CD4-positive, alpha-beta T cell treated with Interferon gamma for 1 hour (primary cell): Measurements from ENCODE around the gene MRM3.
"Not testable (repeated sequence)": the region's sequence is repeated elsewhere in the genome, so short reads cannot be mapped to it uniquely, and the experiment has no call there.

Experiments used
- DNase-seq: peaks from one replicate; pipeline ENCODE4 v3.0.0-alpha.2; 2020

Gene MRM3

DNA sequence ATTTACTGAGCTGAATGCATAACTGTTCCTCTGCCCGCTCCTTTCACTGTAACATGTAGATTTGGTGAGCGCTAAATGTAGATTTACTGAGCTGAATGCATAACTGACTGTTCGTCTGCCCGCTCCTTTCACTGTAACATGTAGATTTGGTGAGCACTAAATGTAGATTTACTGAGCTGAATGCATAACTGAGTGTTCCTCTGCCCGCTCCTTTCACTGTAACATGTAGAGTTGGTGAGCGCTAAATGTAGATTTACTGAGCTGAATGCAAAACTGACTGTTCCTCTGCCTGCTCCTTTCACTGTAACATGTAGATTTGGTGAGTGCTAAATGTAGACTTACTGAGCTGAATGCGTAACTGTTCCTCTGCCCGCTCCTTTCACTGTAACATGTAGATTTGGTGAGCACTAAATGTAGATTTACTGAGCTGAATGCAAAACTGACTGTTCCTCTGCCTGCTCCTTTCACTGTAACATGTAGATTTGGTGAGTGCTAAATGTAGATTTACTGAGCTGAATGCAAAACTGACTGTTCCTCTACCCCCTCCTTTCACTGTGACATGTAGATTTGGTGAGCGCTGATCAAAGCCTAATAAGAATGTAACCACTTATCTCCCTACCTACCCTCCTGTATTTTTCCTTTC is 26.7 kb upstream of the MRM3 start:
- DNase-seq, result not testable (repeated sequence)

- DNase-seq, result not testable (repeated sequence)
Measured at GRCh38 chr17:756010-756567, 26.1 kb upstream of the MRM3 start.

DNA sequence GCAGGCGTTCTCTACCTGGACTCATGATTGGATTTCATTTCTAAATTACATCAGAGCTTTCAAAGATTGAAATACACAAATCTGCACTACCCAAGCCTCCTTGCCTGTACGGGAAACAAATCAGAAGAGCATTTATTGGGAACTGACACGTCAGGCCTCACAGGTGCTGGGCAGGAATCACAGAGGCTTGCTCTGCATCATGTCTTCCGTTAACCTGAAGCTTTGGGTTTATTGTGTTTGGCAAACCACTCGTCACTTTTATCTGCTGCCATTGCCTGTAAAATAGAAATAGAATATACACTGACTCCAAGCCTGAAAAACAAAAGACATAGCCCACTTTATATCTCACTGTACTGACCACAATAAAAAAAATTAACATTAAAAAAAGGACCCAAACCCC is 22.2 kb upstream of the MRM3 start:
- no peak for DNase-seq

GRCh38 chr17:760371-760770 is 21.8 kb upstream of the MRM3 start:
- DNase-seq, result no peak

DNA sequence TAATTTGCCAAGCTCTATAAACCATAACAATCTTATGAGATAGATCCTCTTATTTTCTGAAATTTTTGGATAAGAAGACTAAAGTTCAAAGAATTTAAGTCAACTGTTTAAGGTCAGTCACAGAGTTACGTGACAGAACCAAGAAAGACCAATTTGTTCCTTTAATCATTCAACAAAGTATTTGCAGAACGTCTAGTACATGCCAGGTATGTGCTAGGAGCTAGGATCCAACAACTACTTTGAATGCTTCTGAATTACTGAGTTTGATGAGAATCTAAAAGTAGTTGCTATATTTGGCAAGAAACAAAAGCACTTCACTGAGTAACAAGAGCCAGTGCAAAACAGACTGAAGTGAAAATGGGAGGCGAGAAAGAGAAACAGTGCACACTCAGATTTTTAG is 15.1 kb upstream of the MRM3 start:
- no peak for DNase-seq

GRCh38 chr17:773016-773415 is 9.1 kb upstream of the MRM3 start:
- no peak for DNase-seq

- DNase-seq, result no peak
Measured at GRCh38 chr17:773467-774312, 8.5 kb upstream of the MRM3 start.

GRCh38 chr17:774313-774584 is 7.9 kb upstream of the MRM3 start:
- DNase-seq, result no peak

- DNase-seq, result no peak
Measured at GRCh38 chr17:778096-778495, 4.1 kb upstream of the MRM3 start.

DNA sequence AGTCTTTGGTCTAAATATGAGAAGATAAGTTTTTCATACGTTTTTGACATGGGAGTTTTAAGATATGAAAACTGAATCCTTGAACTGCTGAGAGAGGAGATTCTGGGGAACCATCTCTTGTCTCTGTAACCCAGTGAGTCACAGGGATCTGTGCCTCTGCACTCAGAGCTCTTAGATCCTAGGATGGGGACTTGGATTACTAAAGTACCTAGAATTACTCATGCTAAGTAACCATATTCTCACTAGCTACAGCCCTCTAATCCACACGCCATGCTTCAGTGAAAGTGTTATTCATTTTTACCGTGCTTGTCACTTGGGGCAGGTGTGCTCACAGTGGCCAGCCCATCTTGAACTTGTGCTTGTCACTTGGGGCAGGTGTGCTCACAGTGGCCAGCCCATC is 2.0 kb downstream of the MRM3 start:
- no peak for DNase-seq

DNA sequence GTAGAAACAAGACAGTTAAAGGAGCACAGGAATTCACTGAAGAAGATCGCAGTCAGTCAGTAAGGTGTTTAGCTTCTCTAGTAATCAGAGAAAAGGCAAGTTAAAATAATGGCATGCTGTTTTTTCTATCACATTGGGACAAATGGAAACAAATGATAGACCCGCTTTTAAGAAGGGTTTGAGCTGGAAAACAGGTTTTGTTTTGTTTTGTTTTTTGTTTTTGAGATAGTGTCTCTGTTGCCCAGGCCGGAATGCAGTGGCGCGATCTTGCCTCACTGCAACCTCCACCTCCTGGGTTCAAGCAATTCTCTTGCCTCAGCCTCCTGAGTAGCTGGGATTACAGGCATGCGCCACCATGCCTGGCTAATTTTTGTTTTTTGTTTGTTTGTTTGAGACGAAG is 3.7 kb downstream of the MRM3 start:
- DNase-seq, result not testable (repeated sequence)

DNA sequence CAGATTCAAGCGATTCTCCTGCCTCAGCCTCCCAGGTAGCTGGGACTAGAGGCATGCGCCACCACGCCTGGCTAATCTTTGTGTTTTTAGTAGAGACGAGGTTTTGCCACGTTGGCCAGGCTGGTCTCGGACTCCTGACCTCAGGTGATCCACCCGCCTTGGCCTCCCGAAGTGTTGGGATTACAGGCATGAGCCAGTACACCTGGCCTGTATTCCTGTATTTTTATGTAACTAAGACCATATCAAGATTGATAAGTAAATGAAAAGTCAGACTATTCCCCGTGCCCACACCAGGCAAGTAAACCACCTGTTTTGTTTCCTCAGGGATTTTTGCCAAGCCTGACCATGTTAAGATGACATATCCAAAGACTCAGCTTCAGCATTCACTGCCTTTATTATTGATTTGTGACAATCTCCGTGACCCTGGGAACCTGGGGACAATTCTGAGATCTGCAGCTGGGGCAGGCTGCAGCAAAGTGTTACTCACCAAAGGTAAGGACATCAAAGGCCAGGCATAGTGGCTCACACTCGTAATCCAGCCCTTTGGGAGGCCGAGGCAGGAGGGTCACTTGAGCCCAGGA is 5.6 kb downstream of the MRM3 start:
- no peak for DNase-seq

GRCh38 chr17:788551-788950 is 6.4 kb downstream of the MRM3 start:
- no peak for DNase-seq

GRCh38 chr17:789160-789840 is 7.1 kb downstream of the MRM3 start:
- no peak for DNase-seq

DNA sequence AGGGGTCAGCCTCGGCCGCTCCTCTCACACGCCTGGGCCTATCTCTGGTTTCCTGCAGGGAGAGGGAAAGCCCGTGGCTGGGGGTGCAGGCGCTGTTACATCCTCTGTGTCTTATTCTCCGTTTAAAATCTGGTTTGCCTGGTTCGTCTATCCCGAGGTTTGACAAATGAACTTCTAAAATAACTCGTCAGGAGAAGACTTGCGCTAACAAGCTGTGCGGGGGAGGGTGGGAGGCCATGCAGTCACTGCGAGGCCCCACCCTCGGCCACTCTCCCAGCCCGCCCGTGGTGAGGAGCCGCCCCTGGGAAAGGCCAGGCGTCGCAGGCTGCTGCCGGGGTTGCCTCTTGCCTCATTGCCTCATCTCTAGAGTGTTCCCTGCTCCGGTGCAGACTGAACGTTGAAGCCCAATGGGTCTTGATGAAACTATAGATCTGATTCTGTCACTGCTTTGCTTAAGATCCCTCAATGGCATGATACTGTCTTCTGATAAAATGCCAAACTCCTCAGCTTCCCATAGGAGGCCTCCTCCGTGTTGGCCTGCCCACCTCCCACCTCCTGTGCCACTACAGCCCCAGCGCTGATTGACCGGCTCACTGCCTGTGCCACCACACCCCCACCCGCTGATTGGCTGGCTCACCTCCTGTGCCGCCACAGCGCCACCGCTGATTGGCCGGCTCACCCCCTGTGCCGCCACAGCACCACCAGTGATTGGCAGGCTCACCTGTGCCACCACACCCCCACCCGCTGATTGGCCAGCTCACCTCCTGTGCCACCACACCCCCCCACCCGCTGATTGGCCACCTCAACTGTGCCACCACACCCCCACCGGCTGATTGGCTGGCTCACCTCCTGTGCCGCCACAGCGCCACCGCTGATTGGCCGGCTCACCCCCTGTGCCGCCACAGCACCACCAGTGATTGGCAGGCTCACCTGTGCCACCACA is 8.0 kb downstream of the MRM3 start:
- not testable (repeated sequence) for DNase-seq

- not testable (repeated sequence) for DNase-seq
Measured at GRCh38 chr17:790874-791247, 8.7 kb downstream of the MRM3 start.

DNA sequence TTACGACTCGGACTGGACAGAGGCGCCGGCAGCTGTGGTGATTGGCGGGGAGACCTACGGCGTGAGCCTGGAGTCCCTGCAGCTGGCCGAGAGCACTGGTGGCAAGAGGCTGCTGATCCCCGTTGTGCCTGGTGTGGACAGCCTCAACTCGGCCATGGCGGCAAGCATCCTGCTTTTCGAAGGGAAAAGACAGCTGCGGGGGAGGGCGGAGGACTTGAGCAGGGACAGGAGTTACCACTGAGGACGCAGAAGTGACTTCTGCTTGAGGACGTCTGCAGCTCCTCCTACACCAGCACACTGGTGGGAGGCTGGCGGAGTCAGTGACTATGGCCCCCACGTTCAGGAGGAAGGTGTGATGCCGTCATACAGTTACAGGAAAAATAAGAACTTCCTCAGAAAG is 9.7 kb downstream of the MRM3 start:
- DNase-seq, result no peak

DNA sequence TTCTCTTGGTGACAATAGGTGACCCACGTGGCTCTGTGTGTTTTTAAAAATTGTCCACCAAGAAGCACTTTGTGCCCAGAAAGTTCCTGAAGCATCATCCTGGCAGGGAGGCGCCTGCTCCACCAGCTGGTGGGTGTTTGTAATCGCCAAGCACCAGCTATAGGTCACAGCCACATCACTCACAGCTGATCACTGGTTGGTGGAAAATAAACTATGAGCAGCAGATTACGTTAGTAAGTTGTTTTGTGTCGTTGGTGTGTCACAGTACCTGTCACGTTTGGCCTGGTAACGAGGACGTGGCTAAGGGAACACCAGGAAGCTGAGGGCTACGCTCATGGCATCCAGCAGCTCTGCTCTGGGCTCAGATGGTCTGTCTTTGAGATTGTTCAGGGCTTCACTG is 10.1 kb downstream of the MRM3 start:
- no peak for DNase-seq

DNA sequence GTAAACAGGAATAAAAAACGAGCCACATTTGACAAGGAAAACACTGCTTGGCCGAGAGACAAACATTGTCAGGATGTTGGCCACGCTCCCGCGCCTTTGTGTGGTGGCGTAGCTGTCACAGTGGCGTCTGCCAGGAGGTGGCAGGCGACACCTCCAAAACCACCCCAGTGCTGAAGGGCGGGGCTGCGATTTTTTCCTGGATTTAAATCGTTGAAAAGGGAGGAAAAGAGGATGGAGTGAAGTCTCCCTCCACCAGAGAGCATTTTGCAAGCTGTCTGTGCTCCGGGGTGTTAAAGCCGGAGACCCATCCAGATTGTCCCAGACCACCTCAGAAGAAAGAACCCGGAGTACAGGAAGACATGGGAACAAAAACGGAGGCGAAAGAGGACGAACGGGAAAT is 12.7 kb downstream of the MRM3 start:
- DNase-seq, result peak; percentile 31

DNA sequence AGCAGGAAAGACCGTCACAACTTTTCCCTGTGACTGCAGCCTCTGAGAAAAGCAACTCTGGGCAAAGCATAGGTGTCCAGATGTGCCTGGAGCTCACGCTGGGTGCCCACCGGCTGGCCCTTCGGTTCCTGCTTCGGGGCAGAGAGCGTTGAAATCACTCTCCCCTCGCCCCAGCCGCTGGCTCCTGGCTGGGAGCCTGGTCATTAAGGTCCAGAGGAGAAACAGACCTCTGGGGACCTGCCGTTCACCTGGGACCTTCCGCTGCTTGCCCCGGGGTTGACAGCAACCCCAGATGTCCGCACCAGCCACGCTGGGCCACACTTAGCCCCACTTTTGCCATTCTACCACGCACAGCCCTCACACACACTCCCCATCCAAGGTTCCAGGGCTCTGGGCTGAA is 13.1 kb downstream of the MRM3 start:
- DNase-seq, result no peak

DNA sequence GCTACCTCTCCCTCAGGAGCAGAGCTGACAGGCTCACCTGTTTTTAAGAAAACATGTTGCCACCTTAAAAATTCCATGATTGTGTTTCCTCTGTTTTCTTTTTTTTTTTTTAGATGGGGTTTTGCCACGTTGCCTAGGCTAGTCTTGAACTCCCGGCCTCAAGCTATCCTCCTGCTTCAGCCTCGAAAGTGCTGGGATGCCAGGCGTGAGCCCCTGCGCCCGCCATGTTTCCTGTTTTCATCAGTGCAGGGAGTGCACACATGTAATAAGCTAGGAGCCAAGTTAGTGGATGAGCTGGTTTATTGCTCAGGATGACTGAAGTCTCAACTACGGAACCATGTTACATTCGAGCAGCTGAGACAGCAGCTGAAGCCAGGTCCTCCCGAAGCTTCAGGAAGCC is 13.6 kb downstream of the MRM3 start:
- DNase-seq, result no peak

DNA sequence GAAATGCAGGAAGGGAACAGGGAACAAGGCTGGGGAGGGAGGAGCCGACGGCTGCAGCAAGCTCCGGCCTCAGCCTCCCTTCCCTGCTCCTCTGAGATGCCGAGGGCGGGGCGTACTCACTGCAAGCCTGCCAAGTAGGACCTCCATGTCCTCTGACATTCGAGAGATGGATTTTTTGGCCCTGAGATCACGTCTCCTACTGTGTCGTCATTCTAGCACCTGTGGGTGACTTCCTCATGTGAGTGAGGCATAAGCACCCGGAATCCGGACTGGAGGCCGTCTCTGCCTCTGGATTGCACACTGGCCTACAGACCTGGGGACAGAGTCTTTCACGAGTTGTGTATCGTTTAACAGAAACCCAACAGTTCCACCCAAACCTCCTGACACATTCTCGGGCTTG is 14.5 kb downstream of the MRM3 start:
- DNase-seq, result no peak
